ENCODE measurements around the gene GGT6. TPM values are rescaled to one million over a fixed set of nuclear protein-coding genes. Genes with fewer than 3 reads are reported as not detected.

The GGT6 gene
- total and polyA plus RNA-seq, 8 donors, result 20.7 to 36.1 (median 32.9) TPM

DNA sequence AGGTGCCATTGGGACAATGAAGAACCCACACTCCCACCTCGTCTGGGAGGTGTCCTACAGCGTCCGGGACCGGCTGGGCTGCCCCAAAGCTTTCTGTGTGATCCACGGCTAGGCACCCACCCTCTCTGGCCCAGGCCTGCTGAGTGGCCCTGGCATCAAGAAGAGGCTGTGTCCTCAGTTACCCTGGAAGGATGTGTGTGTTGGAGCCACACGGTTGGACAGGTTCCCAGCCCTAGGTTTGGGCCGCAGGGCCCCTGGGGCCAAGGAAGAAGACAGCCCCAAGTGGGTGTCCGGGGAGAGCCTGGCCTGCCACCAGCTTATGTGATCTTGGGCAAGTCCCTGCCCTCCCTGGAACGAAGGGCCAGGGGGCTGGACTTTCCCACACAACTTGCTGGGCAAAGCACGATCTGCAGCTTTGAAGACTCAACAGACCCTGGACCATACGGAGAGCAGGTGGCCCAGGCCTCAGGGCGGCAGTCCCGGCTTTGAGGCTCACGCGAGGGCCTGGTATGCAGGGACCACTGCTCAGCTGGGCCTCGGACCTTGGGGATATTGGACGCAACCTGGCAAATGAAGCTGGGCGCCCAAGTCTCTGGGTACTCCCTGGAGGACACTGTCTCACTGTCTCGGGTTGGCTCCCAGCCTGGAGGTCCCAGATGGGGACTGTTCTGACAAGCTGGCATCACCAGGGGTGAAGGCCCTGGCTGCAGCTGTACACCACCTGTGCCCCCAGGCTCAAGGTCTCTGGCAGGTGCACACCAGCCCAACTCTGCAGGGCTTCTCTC is 22.7 kb downstream of the GGT6 start:
- ATAC-seq (no peak), FAIRE-seq (no peak), DNase-seq (peak in 1 of 6 donors; percentile 71)
- Histone ChIP-seq H3K27ac (peak overlapping the region in 1 of 4 donors; percentile 12), H3K4me1 (no peaks in the 10 kb centered on the region), H3K36me3 (peaks cover 0 to 27% (median 14%) of the 10 kb centered on the region in 3 donors), H3K27me3 (no peaks in the 10 kb centered on the region), H3K4me3 (no peak overlapping the region), H3K9me3 (no peaks in the 10 kb centered on the region)
- intact Hi-C loops (cut with DNase I), result no loop called here
- TF ChIP-seq, protein P1, sequence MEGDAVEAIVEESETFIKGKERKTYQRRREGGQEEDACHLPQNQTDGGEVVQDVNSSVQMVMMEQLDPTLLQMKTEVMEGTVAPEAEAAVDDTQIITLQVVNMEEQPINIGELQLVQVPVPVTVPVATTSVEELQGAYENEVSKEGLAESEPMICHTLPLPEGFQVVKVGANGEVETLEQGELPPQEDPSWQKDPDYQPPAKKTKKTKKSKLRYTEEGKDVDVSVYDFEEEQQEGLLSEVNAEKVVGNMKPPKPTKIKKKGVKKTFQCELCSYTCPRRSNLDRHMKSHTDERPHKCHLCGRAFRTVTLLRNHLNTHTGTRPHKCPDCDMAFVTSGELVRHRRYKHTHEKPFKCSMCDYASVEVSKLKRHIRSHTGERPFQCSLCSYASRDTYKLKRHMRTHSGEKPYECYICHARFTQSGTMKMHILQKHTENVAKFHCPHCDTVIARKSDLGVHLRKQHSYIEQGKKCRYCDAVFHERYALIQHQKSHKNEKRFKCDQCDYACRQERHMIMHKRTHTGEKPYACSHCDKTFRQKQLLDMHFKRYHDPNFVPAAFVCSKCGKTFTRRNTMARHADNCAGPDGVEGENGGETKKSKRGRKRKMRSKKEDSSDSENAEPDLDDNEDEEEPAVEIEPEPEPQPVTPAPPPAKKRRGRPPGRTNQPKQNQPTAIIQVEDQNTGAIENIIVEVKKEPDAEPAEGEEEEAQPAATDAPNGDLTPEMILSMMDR (IDR thresholded peaks at IDR 0.05), result no peak
- 77 to 80% methylated on average over 19 of the region's 19 CpGs for WGBS, 2 donors

DNA sequence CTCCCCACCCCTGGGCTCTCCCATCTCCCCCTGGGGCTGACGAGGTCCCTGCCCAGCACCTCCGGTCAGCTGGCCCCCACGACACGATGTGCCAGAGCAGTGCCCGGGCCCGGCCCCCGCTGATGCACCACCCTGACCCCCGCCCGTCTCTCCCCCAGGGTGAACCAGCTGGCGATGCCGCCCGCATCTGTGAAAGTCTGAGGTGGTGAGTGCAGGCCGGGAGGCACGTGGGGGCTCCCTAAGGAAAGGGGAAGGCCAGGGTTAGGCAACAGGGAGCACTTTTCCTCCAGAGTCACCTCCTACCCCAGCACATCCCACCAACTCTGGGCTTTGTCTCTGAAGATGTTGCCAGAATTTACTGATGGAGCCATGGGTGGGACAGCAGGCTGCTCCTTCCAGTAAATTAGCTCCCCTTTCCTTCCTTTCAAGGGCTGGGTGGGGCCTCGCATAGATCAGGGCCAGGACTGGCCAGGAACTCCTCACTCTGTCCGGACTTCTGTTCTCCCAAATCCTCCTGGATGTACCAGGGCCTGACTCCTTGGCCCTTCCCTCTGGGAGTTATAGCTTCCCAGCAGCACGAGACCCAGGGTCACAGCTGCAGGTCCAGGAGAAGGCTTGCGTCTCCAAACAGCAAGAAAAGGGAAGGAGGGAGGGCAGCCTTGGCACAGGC is 23.5 kb downstream of the GGT6 start:
- ATAC-seq (peak in 3 of 4 donors; percentile 1 to 5 (median 2)), FAIRE-seq (no peak), DNase-seq (peak in 2 of 6 donors; percentile 33 to 80)
- H3K4me1 ChIP-seq, result no peaks in the 10 kb centered on the region
- H3K9me3 ChIP-seq, result no peaks in the 10 kb centered on the region
- TF ChIP-seq, protein P1 (IDR thresholded peaks at IDR 0.05), result no peak
- H3K4me3 ChIP-seq, result no peak overlapping the region
- peak overlapping the region in 1 of 4 donors; percentile 12 for H3K27ac ChIP-seq
- intact Hi-C loops (cut with DNase I), result no loop called here
- WGBS, 2 donors, result 72 to 83% methylated on average over 18 of the region's 18 CpGs
- H3K27me3 ChIP-seq, result no peaks in the 10 kb centered on the region
- H3K36me3 ChIP-seq, result peaks cover 0 to 19% (median 7%) of the 10 kb centered on the region in 3 donors

DNA sequence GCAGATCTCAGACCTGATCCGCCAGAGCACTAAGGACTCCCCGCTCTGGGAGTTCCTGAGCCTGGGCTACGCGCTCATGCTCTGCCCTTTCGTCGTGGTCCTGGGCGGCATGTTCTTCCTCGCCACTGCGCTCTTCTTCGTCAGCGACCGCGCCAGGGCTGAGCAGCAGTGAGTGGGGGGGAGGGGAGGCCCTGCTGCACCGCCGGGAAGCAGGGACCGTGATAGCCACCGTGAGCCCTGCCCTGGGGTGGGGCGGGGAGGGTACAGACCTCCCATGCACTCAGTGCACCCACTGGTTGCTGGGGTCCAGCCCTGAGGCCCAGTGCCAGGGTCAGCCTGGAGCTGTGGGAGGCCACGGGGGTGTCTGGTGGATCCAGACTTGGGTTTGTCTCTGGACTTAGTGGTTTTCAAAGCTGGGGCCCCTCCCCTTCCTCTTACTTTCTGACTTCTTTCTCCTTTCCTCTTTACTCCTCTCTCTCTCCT is 24.1 kb downstream of the GGT6 start:
- peaks cover 0 to 13% (median 1%) of the 10 kb centered on the region in 3 donors for H3K36me3 ChIP-seq
- no peaks in the 10 kb centered on the region for H3K4me1 ChIP-seq
- ATAC-seq (peak in 2 of 4 donors; percentile 1 to 5), FAIRE-seq (no peak), DNase-seq (peak in 1 of 6 donors; percentile 40)
- no peak overlapping the region for H3K4me3 ChIP-seq
- 74 to 82% methylated on average over 19 of the region's 19 CpGs for WGBS, 2 donors
- peak overlapping the region in 1 of 4 donors; percentile 8 for H3K27ac ChIP-seq
- no peaks in the 10 kb centered on the region for H3K27me3 ChIP-seq
- TF ChIP-seq, protein P1 (IDR thresholded peaks at IDR 0.05), result no peak
- H3K9me3 ChIP-seq, result no peaks in the 10 kb centered on the region
- intact Hi-C loops (cut with DNase I), result no loop called here

DNA sequence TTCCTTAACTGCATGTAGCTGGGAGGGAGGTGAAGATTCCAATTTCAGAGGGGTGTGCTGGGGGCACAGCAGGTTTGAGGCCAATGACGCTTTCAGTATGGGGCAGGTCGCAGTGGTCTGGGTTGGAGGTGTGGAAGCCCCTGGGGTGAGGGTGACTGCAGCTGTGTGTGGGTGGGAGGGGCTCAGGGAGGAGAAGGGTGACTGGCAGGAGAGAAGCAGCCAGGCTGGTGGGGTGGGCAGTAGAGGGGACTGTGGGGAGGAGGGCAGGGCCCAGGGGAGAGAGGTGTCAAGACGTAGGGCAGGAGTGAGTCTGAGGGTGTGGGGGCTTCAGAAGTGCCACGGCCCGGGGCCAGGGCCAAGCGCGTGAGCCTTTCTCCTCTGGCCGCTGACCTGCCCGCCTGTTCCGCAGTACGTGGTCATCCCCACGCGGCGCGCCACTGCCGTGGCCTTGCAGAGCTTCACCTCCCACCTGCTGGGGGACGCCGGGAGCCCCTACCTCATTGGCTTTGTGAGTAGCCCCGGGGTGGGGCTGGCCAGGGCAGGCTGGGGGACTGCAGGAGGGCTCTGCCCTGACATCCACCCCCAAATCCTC is 24.6 kb downstream of the GGT6 start:
- H3K27me3 ChIP-seq, result no peaks in the 10 kb centered on the region
- peak overlapping the region in 1 of 4 donors; percentile 8 for H3K27ac ChIP-seq
- no peaks in the 10 kb centered on the region for H3K9me3 ChIP-seq
- ATAC-seq, result no peak
- DNase-seq, result peak in 1 of 6 donors; percentile 44
- TF ChIP-seq, protein P1 (IDR thresholded peaks at IDR 0.05), result no peak
- H3K36me3 ChIP-seq, result peaks cover 0 to 13% (median 0%) of the 10 kb centered on the region in 3 donors
- FAIRE-seq, result no peak
- intact Hi-C loops (cut with DNase I), result no loop called here
- no peaks in the 10 kb centered on the region for H3K4me1 ChIP-seq
- 83 to 86% methylated on average over 17 to 19 of the region's 19 CpGs for WGBS, 2 donors
- no peak overlapping the region for H3K4me3 ChIP-seq

All from pancreas (tissue), 10 donors.